Mesodermal cell (in vitro differentiated cells): ENCODE measurements around the gene ATP13A3.

Experiments used
- H3K27ac ChIP-seq: 2 replicates; pipeline ENCODE4 v1.7.0; 2013; ENCODE audit warnings: mild to moderate bottlenecking, low read depth, low read length, moderate library complexity; ENCODE audit not compliant: severe bottlenecking
- H3K36me3 ChIP-seq: 2 replicates; pipeline ENCODE4 v1.7.1; 2013; ENCODE audit warnings: mild to moderate bottlenecking, low read length, moderate library complexity; ENCODE audit not compliant: control insufficient read depth, insufficient read depth
- H3K4me1 ChIP-seq: one replicate; pipeline ENCODE4 v1.7.1; 2013; ENCODE audit warnings: mild to moderate bottlenecking, low read length; ENCODE audit not compliant: insufficient read depth, control insufficient read depth, poor library complexity, severe bottlenecking
- H3K4me3 ChIP-seq: 2 replicates; pipeline ENCODE4 v1.7.0; 2013; ENCODE audit warnings: low read length, control low read depth, mild to moderate bottlenecking; ENCODE audit not compliant: insufficient read depth, poor library complexity, severe bottlenecking; ENCODE audit errors: extremely low read depth
- H3K9me3 ChIP-seq: 2 replicates; pipeline ENCODE4 v1.7.1; 2013; ENCODE audit warnings: mild to moderate bottlenecking, low read length, moderate library complexity; ENCODE audit not compliant: control insufficient read depth
- WGBS, 2 experiments: methylation state at CpG; one replicate each; pipeline ENCODE4 v1.1.5; 2013; ENCODE audit warnings: missing lambda C conversion rate in 2 of 2; ENCODE audit not compliant: insufficient coverage in 2 of 2; 5-methylcytosine and 5-hydroxymethylcytosine counted together

The ATP13A3 gene

GRCh38 chr3:194374935-194375334 is 111.9 kb downstream of the ATP13A3 start:
- 84 to 86% methylated on average over 7 of the region's 10 CpGs for whole genome bisulfite sequencing, 2 experiments
- Histone ChIP-seq H3K4me3 (no peak overlapping the region), H3K27ac (no peak overlapping the region), H3K9me3 (peaks cover 3% of the 10 kb centered on the region), H3K4me1 (peaks cover 13% of the 10 kb centered on the region), H3K36me3 (no peaks in the 10 kb centered on the region)

DNA sequence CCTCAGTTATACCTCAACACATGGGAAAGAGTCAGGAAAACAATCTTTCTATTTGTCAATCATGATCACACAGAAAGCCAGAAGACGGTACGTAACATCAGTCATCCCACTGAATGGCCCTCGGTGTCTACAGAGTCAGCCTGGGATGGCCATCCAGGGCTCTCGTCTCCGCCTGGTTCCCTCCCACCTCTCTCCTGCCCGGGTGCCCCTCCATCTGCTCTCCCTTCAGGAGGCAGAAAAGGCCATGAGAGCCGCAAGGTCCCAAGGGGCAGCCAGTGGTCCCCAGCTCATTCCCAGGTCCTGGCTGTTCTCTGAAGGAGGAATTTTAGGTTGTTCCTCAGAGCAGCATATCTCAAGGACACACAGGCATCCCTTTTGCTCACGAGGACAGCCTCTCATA is 112.9 kb downstream of the ATP13A3 start:
- Histone ChIP-seq H3K27ac (no peak overlapping the region), H3K9me3 (peaks cover 3% of the 10 kb centered on the region), H3K36me3 (no peaks in the 10 kb centered on the region), H3K4me1 (peaks cover 23% of the 10 kb centered on the region), H3K4me3 (no peak overlapping the region)
- 65 to 88% methylated on average over 4 to 8 of the region's 8 CpGs for WGBS, 2 experiments

DNA sequence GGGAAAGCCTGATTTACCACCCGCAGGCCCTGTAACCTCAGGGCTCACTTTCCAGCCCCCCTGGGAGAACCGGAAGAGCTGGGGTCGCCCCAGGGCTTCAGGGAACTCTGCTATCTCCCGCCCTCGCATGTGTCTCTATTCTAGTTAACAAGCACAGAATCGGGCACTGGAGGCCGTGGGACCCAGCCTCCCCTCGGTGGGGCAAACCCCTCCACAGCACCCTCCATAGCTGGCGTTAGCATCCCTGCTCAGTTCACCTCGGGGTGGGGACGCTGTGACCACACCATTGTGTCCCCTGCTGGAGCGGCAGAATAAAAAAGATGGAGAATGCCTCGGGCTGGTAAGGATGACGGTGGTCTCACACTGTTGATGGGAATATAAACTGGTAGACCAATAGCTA is 113.8 kb downstream of the ATP13A3 start:
- Histone ChIP-seq H3K4me1 (peaks cover 32% of the 10 kb centered on the region), H3K36me3 (no peaks in the 10 kb centered on the region), H3K4me3 (no peak overlapping the region), H3K9me3 (peaks cover 3% of the 10 kb centered on the region), H3K27ac (no peak overlapping the region)
- WGBS, 2 experiments = 93% methylated on average over 9 to 14 of the region's 14 CpGs

DNA sequence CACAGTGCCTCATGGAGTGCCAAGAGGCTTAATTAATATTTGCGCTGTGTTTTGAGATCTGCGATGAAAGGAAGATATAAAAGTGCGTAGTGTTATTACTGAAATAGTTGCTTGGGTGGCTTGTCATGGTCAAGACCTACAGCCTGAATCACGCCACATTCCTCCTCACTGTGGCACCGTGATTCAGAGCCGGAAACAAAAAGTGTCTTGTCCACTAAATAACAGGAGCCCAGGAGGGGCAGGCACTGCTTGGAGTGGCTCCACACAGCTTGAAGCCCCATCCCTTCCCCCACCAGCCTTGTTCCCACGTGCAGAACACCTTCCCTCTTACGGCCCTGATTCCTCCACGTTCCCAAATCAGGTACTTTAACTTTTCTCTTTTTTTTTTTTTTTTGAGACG is 116.0 kb downstream of the ATP13A3 start:
- no peak overlapping the region for H3K4me3 ChIP-seq
- peaks cover 38% of the 10 kb centered on the region for H3K4me1 ChIP-seq
- 73 to 87% methylated on average over 6 to 9 of the region's 10 CpGs for WGBS, 2 experiments
- H3K36me3 ChIP-seq = no peaks in the 10 kb centered on the region
- no peak overlapping the region for H3K27ac ChIP-seq
- H3K9me3 ChIP-seq = no peaks in the 10 kb centered on the region

DNA sequence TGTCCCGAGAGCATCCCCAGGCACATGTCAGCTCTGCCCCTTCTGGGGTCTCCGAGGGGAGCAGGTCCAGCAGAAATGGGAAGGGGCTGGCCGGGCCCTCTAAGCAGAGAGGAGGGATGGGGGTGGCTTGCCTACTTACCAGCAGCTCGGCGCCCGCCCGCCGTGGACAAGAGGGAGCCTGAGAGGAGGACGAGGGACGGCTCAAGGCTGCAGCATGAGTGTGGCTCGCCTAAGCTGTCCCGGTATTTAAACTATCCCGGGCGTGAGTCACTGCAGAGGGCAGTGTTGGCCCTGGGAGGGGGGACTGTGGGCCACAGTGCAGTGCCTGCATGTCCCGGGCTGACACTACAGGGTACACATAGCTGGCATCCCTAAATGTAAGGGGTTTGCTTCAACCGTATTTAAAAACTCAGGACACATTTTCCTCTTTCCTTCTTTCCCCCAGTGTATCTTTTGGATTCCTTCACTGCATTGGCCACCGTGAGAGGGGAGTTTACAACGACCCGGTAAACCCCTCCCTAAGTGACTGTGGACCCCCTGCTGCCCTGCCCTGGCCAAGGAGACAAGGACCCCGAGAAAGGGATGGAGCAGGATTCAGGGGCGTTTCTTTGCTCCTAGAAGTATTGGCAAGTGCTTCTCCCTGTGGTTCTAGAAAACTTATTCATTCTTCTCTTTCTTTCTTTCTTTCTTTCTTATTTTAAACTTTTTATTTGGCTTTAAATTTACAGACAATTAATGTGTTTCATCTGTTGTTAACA is 117.1 kb downstream of the ATP13A3 start, which contains the start of gene LRRC15:
LRRC15 (minus strand) TSS at position 222 of the 758 bp plus-strand sequence. CDS start 8,700 bp downstream, outside the sequence.
- 13 to 16% methylated on average over 13 to 16 of the region's 21 CpGs for WGBS, 2 experiments
- no peaks in the 10 kb centered on the region for H3K9me3 ChIP-seq
- H3K36me3 ChIP-seq = no peaks in the 10 kb centered on the region
- peaks cover 43% of the 10 kb centered on the region for H3K4me1 ChIP-seq
- H3K27ac ChIP-seq = no peak within 1 kb of the TSS
- no peak within 1 kb of the TSS for H3K4me3 ChIP-seq

- no peaks in the 10 kb centered on the region for H3K9me3 ChIP-seq
- H3K4me1 ChIP-seq = peaks cover 47% of the 10 kb centered on the region
- H3K4me3 ChIP-seq = no peak overlapping the region
- 87% methylated on average over 6 of the region's 6 CpGs for WGBS, 2 experiments
- no peak overlapping the region for H3K27ac ChIP-seq
- H3K36me3 ChIP-seq = no peaks in the 10 kb centered on the region
Measured at GRCh38 chr3:194368918-194369317, 117.9 kb downstream of the ATP13A3 start.

- Histone ChIP-seq H3K27ac (no peak overlapping the region), H3K4me3 (no peak overlapping the region), H3K9me3 (no peaks in the 10 kb centered on the region), H3K36me3 (no peaks in the 10 kb centered on the region), H3K4me1 (peaks cover 47% of the 10 kb centered on the region)
- 59 to 73% methylated on average over 15 to 18 of the region's 18 CpGs for WGBS, 2 experiments
Measured at GRCh38 chr3:194367992-194368841, 118.6 kb downstream of the ATP13A3 start.

- no peaks in the 10 kb centered on the region for H3K36me3 ChIP-seq
- H3K27ac ChIP-seq = no peak overlapping the region
- 91 to 95% methylated on average over 7 to 11 of the region's 12 CpGs for WGBS, 2 experiments
- H3K4me3 ChIP-seq = no peak overlapping the region
- H3K4me1 ChIP-seq = peaks cover 47% of the 10 kb centered on the region
- no peaks in the 10 kb centered on the region for H3K9me3 ChIP-seq
Measured at GRCh38 chr3:194365978-194366490, 120.8 kb downstream of the ATP13A3 start.

- 80 to 100% methylated on average over 3 to 5 of the region's 6 CpGs for WGBS, 2 experiments
- peaks cover 44% of the 10 kb centered on the region for H3K4me1 ChIP-seq
- no peaks in the 10 kb centered on the region for H3K36me3 ChIP-seq
- H3K27ac ChIP-seq = peak overlapping the region; percentile 82
- no peaks in the 10 kb centered on the region for H3K9me3 ChIP-seq
- H3K4me3 ChIP-seq = no peak overlapping the region
Measured at GRCh38 chr3:194365526-194365925, 121.3 kb downstream of the ATP13A3 start.

GRCh38 chr3:194364652-194365434 is 122.0 kb downstream of the ATP13A3 start:
- no peaks in the 10 kb centered on the region for H3K9me3 ChIP-seq
- H3K27ac ChIP-seq = peak overlapping the region; percentile 82
- H3K36me3 ChIP-seq = no peaks in the 10 kb centered on the region
- peaks cover 37% of the 10 kb centered on the region for H3K4me1 ChIP-seq
- 33 to 44% methylated on average over 12 to 13 of the region's 20 CpGs for WGBS, 2 experiments
- no peak overlapping the region for H3K4me3 ChIP-seq
